Bronchial epithelial cell (primary cell): Measurements from ENCODE around the gene ELP1. TPM values are rescaled to one million over a fixed set of nuclear protein-coding genes. Genes with fewer than 3 reads are reported as not detected.
A peak's percentile ranks its signal among the peaks of the same experiment; 100 is the strongest.
"Not testable (repeated sequence)": the region's sequence is repeated elsewhere in the genome, so short reads cannot be mapped to it uniquely, and the experiment has no call there.

Source experiments
- DNase-seq: peaks from one replicate; pipeline ENCODE4 v3.0.0-alpha.2; 2010; ENCODE audit warnings: low read depth
- FAIRE-seq: peaks from 2 replicates; lab custom pipeline; 2011; peaks lifted over from hg19 to GRCh38; lab: Jason Lieb, UNC
- H3K27me3 ChIP-seq: 2 replicates; pipeline ENCODE4 v1.5.1; 2011; ENCODE audit warnings: low read length; ENCODE audit not compliant: control insufficient read depth, insufficient read depth
- H3K36me3 ChIP-seq: 2 replicates; pipeline ENCODE4 v1.5.1; 2011; ENCODE audit warnings: low read length; ENCODE audit not compliant: control insufficient read depth, insufficient read depth
- H3K4me3 ChIP-seq: 2 replicates; pipeline ENCODE4 v1.5.1; 2011; ENCODE audit warnings: mild to moderate bottlenecking, low read depth, low read length, control low read depth
- CTCF ChIP-seq: IDR thresholded peaks from 2 replicates; pipeline ENCODE4 v1.5.1; 2011; ENCODE audit warnings: mild to moderate bottlenecking, moderate library complexity, low read length, control low read depth, inconsistent platforms; ENCODE audit not compliant: insufficient read depth, severe bottlenecking
- total RNA-seq: library from RNA; depleted of rRNA; stranded (reverse); fragments of >200 nt; gene quantifications from 2 replicates; pipeline ENCODE4 v1.2.1, GENCODE V29; 2014

Gene ELP1
- total RNA-seq, 1 donor from 2014 or later = 37.9 TPM

- Histone ChIP-seq H3K4me3 (no peak overlapping the region), H3K27me3 (no peaks in the 10 kb centered on the region), H3K36me3 (no peaks in the 10 kb centered on the region)
- no peak for TF ChIP-seq CTCF
- FAIRE-seq (no peak), DNase-seq (no peak)
Observed at GRCh38 chr9:108845947-108846346, 88.0 kb downstream of the ELP1 start.

DNA sequence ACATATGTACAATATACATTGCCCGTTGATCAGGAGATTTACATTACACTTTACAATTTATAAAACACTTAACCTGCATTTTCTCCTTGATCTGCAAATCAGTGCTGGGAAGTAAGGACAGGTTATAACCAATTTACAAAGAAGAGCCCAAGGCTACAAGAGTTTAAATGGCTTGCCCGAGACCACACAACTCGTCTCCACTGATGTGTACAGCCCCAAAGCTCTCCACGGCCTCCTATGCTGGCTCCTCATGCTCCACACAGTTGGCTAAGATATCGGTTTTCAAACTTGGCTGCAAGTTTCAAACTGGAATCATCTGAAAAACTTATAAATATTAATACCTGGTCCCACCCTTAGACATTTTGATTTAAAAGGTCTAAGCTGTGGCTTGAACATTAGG, 88.4 kb downstream of the ELP1 start:
- no peak for TF ChIP-seq CTCF
- FAIRE-seq = no peak
- no peak for DNase-seq

DNA sequence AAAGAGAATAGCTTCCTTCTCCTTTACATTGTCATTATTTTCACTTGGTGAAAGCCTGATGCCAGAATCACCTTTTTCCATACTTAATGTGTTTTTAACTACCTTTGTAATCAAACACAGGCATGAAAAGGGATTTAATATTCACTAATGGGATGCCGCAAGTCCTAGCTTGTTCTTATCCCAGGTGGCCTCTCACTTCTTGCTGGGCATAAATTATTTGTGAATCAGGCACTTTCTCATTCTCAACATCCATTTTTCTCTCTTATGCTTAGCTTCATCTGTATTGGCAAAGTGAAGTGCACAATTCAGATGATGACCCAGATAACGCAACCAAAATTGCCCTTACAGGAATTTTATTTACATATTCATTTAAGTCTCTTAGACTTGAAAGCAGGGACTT, 89.1 kb downstream of the ELP1 start:
- H3K36me3 ChIP-seq = no peaks in the 10 kb centered on the region
- H3K4me3 ChIP-seq = no peak overlapping the region
- DNase-seq (peak; percentile 68), FAIRE-seq (no peak)
- H3K27me3 ChIP-seq = no peaks in the 10 kb centered on the region
- TF ChIP-seq CTCF = no peak

More for the DNA sequence above, 88.4 kb downstream of the ELP1 start:
- H3K36me3 ChIP-seq = no peaks in the 10 kb centered on the region
- no peak overlapping the region for H3K4me3 ChIP-seq
- H3K27me3 ChIP-seq = no peaks in the 10 kb centered on the region

GRCh38 chr9:108844391-108844790, 89.5 kb downstream of the ELP1 start:
- no peak for DNase-seq
- no peaks in the 10 kb centered on the region for H3K36me3 ChIP-seq
- H3K4me3 ChIP-seq = no peak overlapping the region
- FAIRE-seq = no peak
- TF ChIP-seq CTCF = no peak
- no peaks in the 10 kb centered on the region for H3K27me3 ChIP-seq

GRCh38 chr9:108842610-108843295, 91.2 kb downstream of the ELP1 start:
- TF ChIP-seq CTCF = no peak
- Histone ChIP-seq H3K36me3 (no peaks in the 10 kb centered on the region), H3K27me3 (no peaks in the 10 kb centered on the region), H3K4me3 (no peak overlapping the region)
- no peak for FAIRE-seq
- no peak for DNase-seq

- H3K27me3 ChIP-seq, H3K36me3 ChIP-seq, DNase-seq, H3K4me3 ChIP-seq, FAIRE-seq: not testable (repeated sequence)
Observed at GRCh38 chr9:108839561-108839960, 94.4 kb downstream of the ELP1 start.
